ENCODE data around the gene METRNL.

Gene METRNL

DNA sequence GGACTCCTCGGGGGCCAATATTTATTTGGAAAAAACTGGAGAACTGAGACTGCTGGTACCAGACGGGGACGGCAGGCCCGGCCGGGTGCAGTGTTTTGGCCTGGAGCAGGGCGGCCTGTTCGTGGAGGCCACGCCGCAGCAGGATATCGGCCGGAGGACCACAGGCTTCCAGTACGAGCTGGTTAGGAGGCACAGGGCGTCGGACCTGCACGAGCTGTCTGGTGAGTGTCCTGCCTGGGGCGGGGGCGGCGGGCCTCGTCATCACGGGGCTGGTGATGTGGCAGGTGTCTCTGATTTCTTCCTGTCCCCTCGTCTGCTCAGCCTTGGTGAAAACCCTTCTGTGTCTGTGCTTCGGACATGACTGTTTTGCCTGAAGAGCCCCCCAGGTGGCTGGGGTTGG lies 5.7 kb downstream of the METRNL start:
- TF ChIP-seq, protein P1, sequence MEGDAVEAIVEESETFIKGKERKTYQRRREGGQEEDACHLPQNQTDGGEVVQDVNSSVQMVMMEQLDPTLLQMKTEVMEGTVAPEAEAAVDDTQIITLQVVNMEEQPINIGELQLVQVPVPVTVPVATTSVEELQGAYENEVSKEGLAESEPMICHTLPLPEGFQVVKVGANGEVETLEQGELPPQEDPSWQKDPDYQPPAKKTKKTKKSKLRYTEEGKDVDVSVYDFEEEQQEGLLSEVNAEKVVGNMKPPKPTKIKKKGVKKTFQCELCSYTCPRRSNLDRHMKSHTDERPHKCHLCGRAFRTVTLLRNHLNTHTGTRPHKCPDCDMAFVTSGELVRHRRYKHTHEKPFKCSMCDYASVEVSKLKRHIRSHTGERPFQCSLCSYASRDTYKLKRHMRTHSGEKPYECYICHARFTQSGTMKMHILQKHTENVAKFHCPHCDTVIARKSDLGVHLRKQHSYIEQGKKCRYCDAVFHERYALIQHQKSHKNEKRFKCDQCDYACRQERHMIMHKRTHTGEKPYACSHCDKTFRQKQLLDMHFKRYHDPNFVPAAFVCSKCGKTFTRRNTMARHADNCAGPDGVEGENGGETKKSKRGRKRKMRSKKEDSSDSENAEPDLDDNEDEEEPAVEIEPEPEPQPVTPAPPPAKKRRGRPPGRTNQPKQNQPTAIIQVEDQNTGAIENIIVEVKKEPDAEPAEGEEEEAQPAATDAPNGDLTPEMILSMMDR (IDR thresholded peaks at IDR 0.05; ENCODE audit: extremely low read depth, missing control alignments): no peak
- no peak for DNase-seq (ENCODE audit: low spot score)

DNA sequence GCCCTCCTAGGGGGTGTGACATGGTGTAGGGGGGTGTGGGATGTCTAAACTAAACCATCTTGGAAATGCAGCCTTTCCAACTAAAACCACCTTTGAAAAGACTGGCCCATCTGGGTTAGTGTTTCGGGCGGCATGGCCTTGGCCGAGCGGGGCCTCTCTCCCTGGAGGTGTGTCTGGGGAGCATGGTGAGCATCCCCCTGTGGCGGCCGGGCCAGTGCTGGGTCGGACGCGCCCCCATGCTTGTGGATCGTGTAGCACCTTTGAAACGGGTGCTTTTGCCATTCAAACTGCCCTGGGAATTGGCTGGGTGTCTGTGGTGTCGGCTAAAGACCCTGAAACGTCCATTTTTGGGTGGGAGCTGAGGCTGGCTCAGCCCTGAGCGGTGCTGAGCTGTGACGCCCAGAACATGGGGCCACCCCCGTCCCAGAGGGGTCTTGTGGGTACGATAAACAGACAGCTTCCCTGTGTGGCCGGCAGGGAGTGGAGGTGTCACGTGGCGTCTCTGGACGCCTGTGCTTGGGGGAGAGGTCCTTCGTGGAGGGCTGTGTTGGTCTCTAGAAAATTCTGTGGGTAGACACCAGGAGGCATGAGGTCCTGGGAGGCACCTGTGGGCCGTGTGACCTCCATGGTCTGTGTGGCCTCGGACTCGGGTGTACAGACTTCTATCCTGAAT lies 6.3 kb downstream of the METRNL start:
- DNase-seq (ENCODE audit: low spot score): no peak
- TF ChIP-seq, protein P1 (IDR thresholded peaks at IDR 0.05; ENCODE audit: extremely low read depth, missing control alignments): no peak

- TF ChIP-seq, protein P1 (IDR thresholded peaks at IDR 0.05; ENCODE audit: extremely low read depth, missing control alignments): no peak
- DNase-seq (ENCODE audit: low spot score): no peak
Measured at GRCh38 chr17:83086199-83086880, 6.9 kb downstream of the METRNL start.

- TF ChIP-seq, protein P1 (IDR thresholded peaks at IDR 0.05; ENCODE audit: extremely low read depth, missing control alignments): no peak
Measured at GRCh38 chr17:83086907-83087787, 7.7 kb downstream of the METRNL start.

DNA sequence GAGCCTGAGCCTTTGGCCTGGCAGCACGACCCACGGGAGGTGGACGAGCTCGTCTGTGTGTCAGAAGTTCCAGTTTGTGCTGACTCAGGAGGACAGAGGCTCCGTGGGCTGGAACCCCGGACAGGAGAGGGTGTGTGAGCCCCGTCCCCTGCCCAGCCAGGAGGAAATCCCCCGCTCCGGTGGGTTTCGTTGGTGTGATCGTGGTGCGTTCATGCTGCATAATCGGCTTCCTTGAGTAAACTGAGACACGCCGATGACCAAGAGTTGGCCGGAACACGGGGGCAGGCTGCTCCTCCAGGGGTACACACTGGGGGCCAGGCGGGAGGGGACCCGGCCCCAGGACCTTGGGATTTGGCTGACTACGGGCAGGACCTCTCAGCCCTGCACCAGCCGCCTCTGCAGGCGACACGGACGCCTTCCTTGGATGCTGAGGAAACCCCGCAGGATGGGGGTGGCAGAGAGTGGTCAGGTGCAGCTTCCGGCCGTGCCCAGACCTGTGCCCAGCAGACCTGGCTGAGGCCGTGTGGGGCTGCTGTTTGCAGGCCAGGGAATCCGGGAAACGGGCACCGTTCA lies 8.5 kb downstream of the METRNL start:
- TF ChIP-seq, protein P1 (IDR thresholded peaks at IDR 0.05; ENCODE audit: extremely low read depth, missing control alignments): no peak
- DNase-seq (ENCODE audit: low spot score): no peak

More at GRCh38 chr17:83086907-83087787, 7.7 kb downstream of the METRNL start:
- no peak for DNase-seq (ENCODE audit: low spot score)

DNA sequence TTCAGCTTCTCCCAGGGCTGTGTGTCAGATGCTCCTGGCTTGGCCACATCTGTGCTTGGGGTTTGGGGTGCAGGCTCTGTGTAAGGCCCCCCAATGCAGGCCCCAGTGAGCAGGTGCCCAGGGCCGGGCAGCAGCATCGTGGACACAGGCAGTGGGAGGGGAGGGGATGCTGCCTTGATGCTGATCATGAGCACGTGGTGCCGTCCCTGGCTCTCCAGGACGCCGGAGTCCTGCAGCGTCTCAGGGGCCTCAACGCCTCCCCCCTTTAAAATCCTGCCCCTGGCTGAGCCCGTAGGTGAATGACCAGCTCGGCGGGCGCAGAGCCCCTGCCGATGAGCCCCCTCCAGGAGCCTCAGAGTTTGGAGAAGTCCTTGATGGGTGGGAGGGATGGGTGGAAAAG lies 9.0 kb downstream of the METRNL start:
- no peak for DNase-seq (ENCODE audit: low spot score)
- TF ChIP-seq, protein P1 (IDR thresholded peaks at IDR 0.05; ENCODE audit: extremely low read depth, missing control alignments): no peak
